ENCODE measurements around the gene MAPKAP1.

MAPKAP1 gene

GRCh38 chr9:125486152-125486508 lies 220.9 kb downstream of the MAPKAP1 start:
- DNase-seq, result no peak
- TF ChIP-seq POLR2A (IDR thresholded peaks at IDR 0.05; ENCODE audit: low read length), result no peak
- TF ChIP-seq GATA1 (IDR thresholded peaks at IDR 0.05; ENCODE audit: low read depth, low read length), result no peak

DNA sequence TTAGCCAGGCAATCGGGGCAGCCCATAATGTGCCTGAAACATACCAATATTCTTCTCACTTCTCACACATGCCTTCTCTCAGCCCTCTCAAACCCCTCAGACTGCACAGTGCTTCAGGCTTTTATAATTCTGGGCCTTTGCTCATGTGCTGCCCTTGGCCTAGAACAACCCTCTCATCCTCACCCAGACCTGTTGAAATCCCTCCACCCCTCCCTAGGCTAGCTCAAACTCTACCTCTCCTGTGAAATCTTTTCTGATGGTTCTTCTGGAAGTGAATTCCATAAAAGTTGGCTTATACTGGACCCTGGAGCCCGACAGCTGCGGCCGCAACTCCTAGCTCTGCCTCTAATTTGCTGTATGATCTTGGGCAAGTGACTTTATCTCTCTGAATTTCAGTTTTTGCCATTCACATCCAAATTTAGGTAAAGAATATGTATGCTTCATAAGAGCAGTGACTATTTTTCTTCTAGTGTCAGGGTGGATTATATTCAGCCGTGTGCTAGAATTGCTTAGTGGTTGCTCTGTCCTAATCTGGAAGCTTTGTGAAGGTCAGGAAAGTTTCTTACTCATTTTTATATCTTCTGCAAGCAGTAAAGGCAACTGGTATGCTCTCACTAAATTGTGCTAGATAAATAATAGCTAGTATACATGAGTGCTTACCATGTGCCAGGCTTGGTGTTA lies 221.4 kb downstream of the MAPKAP1 start:
- DNase-seq, result no peak
- no peak for TF ChIP-seq POLR2A (IDR thresholded peaks at IDR 0.05; ENCODE audit: low read length)
- TF ChIP-seq GATA1 (IDR thresholded peaks at IDR 0.05; ENCODE audit: low read depth, low read length), result no peak

DNA sequence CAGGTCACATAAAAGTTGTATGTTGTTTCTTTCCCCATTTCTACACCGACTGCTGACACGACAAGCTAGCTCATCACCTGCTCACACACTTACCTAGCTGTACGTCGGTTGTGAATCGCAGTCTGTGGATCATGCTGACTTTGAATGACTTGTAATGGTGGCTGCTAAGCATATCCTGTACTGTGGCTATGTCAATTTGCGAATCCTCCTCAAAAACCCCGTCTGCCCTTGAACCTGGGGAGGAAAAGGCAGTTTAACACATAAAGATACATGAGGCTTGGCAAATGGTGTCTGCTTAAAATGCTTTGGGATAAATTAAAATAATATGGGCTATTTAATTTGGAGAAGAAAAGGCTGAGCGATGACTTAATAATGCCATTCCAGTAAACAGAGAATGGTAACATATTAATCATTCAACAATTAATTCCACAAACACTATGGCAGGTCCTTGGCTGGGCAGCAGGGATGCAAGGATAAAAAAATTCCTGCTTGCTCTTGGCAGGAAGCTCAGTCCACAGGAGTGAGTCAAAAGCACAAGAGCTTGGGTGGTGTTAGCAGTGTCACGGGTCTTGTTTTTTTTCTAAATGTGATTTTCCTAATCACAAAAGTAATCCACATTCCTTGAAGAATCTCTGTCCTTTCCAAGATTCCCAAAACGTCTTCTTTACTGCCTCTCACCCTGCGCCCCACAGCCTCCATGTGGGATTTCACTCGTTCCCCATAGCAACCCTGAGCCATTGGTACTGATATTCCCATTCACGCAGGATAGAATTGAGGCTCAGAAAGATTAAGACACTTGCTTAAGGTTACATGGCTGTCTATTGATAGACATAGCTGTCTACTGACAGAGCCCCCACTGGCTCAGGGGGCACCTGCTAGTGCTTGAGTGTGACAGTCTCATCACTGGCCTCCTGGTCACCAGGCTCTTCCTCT lies 222.4 kb downstream of the MAPKAP1 start:
- DNase-seq, result no peak
- TF ChIP-seq POLR2A (IDR thresholded peaks at IDR 0.05; ENCODE audit: low read length) (no peak), GATA1 (IDR thresholded peaks at IDR 0.05; ENCODE audit: low read depth, low read length) (no peak)

GRCh38 chr9:125483697-125484096 lies 223.3 kb downstream of the MAPKAP1 start:
- no peak for TF ChIP-seq GATA1 (IDR thresholded peaks at IDR 0.05; ENCODE audit: low read depth, low read length)
- no peak for TF ChIP-seq POLR2A (IDR thresholded peaks at IDR 0.05; ENCODE audit: low read length)
- no peak for DNase-seq

- TF ChIP-seq GATA1 (IDR thresholded peaks at IDR 0.05; ENCODE audit: low read depth, low read length) (no peak), POLR2A (IDR thresholded peaks at IDR 0.05; ENCODE audit: low read length) (no peak)
- DNase-seq, result no peak
Observed at GRCh38 chr9:125479846-125480615, 227.0 kb downstream of the MAPKAP1 start.

- peak; percentile 39 to 78 for DNase-seq
- TF ChIP-seq GATA1 (IDR thresholded peaks at IDR 0.05; ENCODE audit: low read depth, low read length), result no peak
- TF ChIP-seq POLR2A (IDR thresholded peaks at IDR 0.05; ENCODE audit: low read length), result no peak
Observed at GRCh38 chr9:125477089-125477544, 229.9 kb downstream of the MAPKAP1 start.

- DNase-seq, result peak in 1 of 2 experiments; percentile 20
- TF ChIP-seq GATA1 (IDR thresholded peaks at IDR 0.05; ENCODE audit: low read depth, low read length) (no peak), POLR2A (IDR thresholded peaks at IDR 0.05; ENCODE audit: low read length) (no peak)
Observed at GRCh38 chr9:125476645-125477044, 230.4 kb downstream of the MAPKAP1 start.

DNA sequence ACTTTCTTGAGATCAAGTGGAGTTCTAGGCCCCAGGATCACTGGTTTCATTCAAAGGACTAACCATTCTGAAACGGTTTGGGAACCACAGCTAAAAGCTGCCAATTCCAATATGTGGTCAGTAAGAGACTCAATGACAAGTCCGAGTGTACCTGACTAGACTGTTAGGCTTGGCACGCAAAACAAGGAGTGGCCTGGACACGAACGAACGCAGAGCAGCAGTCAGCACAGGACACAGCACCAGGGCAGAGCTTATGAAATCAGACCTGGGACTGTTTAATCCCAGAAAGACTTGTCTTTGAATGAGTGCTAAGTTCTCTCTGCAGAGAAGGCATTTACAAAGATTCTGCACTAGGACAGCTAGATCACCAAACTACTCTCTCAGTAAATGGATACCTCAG lies 231.6 kb downstream of the MAPKAP1 start:
- no peak for DNase-seq
- no peak for TF ChIP-seq POLR2A (IDR thresholded peaks at IDR 0.05; ENCODE audit: low read length)
- TF ChIP-seq GATA1 (IDR thresholded peaks at IDR 0.05; ENCODE audit: low read depth, low read length), result no peak

DNA sequence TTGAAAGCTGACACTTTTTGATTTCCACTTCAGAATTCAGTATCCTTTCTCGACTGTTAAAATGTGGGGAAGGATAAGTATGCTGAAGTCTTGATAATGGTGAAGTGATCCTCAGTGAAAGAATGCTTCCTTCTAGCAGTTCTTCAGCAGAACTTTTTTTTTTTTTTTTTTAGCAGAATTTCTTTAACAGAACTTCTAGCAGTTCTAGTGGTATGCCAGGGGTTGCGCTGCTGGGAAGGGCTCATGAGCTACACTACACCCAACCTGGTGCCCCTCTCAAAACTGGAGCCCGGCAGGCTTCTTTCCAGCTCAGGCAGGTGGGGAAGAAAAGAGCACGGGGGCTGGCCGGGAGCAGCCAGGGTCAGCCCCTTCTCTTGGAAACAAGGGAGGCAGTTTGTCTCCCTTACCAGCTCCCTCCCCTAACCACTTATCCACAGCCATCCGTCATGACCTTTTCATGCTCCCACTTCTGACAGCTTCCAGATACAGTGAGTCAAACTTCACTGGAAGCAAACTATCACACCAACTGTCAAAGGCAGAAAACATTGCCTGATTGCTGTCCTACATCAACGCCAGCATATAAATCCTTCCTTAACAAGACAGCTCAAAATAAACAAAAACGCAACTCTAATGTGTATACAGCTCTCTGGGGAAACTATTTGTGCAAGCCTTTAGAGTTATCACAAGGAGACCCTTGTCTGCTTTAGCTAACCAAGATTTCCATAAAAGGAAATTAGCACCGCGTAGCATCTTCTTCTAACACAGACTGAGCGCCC lies 233.9 kb downstream of the MAPKAP1 start:
- TF ChIP-seq GATA1 (IDR thresholded peaks at IDR 0.05; ENCODE audit: low read depth, low read length) (no peak), POLR2A (IDR thresholded peaks at IDR 0.05; ENCODE audit: low read length) (no peak)
- no peak for DNase-seq

- no peak for TF ChIP-seq GATA1 (IDR thresholded peaks at IDR 0.05; ENCODE audit: low read depth, low read length)
- TF ChIP-seq POLR2A (IDR thresholded peaks at IDR 0.05; ENCODE audit: low read length), result no peak
- DNase-seq, result no peak
Observed at GRCh38 chr9:125472562-125472925, 234.5 kb downstream of the MAPKAP1 start.

- DNase-seq, result no peak
- TF ChIP-seq POLR2A (IDR thresholded peaks at IDR 0.05; ENCODE audit: low read length) (no peak), GATA1 (IDR thresholded peaks at IDR 0.05; ENCODE audit: low read depth, low read length) (no peak)
Observed at GRCh38 chr9:125470767-125471580, 236.0 kb downstream of the MAPKAP1 start.

DNA sequence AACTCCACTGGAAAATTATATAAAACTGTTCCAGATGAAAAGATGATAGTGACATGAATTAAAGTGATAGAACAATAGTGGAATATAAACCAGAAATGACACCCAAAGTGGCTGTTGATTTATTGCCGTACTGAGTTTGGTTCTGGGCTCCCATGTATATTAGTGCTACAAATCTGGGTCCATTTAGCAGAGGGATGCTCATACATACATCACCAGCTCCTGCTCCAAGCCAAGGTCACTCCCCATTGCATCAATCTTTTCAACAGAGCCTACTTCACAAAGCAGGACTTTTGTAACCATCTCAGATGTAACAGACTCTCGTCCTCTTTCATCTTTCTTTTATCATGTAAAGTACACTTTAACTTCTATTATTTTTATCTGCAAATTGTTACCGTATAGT lies 236.8 kb downstream of the MAPKAP1 start:
- DNase-seq, result no peak
- TF ChIP-seq POLR2A (IDR thresholded peaks at IDR 0.05; ENCODE audit: low read length), result no peak
- no peak for TF ChIP-seq GATA1 (IDR thresholded peaks at IDR 0.05; ENCODE audit: low read depth, low read length)
